ENCODE data around the gene CHRNA4.

Gene CHRNA4

GRCh38 chr20:63295422-63295821, 65.7 kb downstream of the CHRNA4 start:
- Histone ChIP-seq H4K8ac (ENCODE audit: low read depth, low read length) (no peak overlapping the region), H3K36me3 (replicated peaks in 1 of 2; ENCODE audit: control insufficient read depth in 2 of 2, insufficient read depth in 2 of 2, low read length in 2 of 2) (no peaks in the 10 kb centered on the region), H2BK120ac (ENCODE audit: low read depth, low read length) (peak overlapping the region; percentile 10), H2BK5ac (ENCODE audit: low read length) (peak overlapping the region; percentile 62), H3K9me3 (replicated peaks in 1 of 2; ENCODE audit: control insufficient read depth in 2 of 2, insufficient read depth in 1 of 2, low read depth in 1 of 2, low read length in 2 of 2) (no peaks in the 10 kb centered on the region), H3K27me3 (ENCODE audit: control insufficient read depth in 3 of 3, insufficient read depth in 3 of 3, low read depth in 1 of 3, low read length in 3 of 3) (peaks cover 0 to 13% (median 0%) of the 10 kb centered on the region in 3 experiments), H3K18ac (ENCODE audit: low read length) (peak overlapping the region; percentile 92), H3K14ac (ENCODE audit: low read length) (peak overlapping the region; percentile 77), H3K4me1 (ENCODE audit: control insufficient read depth in 2 of 2, insufficient read depth in 1 of 2, low read depth in 1 of 2, low read length in 2 of 2) (peaks cover 25 to 27% of the 10 kb centered on the region in 2 donors), H2BK12ac (ENCODE audit: low read length) (no peak overlapping the region), H3K4me3 (ENCODE audit: low read length in 2 of 2) (no peak overlapping the region), H2AK5ac (ENCODE audit: low read depth, low read length) (no peak overlapping the region), H3K79me1 (ENCODE audit: low read depth, low read length) (peaks cover 7% of the 10 kb centered on the region), H3K9ac (ENCODE audit: low read depth, low read length, poor library complexity) (no peak overlapping the region), H4K91ac (ENCODE audit: low read depth, low read length, poor library complexity) (no peak overlapping the region), H3K4ac (ENCODE audit: low read length) (no peak overlapping the region), H2BK15ac (ENCODE audit: low read length) (no peak overlapping the region), H2AFZ (ENCODE audit: low read length) (peak overlapping the region; percentile 74), H3K4me2 (ENCODE audit: insufficient read depth, low read length, poor library complexity, severe bottlenecking) (no peak overlapping the region), H3K27ac (replicated peaks; ENCODE audit: low read length) (no peak overlapping the region), H3K23ac (ENCODE audit: low read depth, low read length, poor library complexity) (no peak overlapping the region)
- no peak for DNase-seq (ENCODE audit: low spot score)
- no CpG with 5 or more reads among the region's 17 CpGs for WGBS, 2 donors (ENCODE audit: extremely low coverage in 2 of 2, insufficient read length in 2 of 2, insufficient replicate concordance in 1 of 2)

GRCh38 chr20:63295018-63295417, 66.1 kb downstream of the CHRNA4 start:
- peak overlapping the region; percentile 74 for H2AFZ ChIP-seq (ENCODE audit: low read length)
- no peak for DNase-seq (ENCODE audit: low spot score)
- H4K8ac ChIP-seq (ENCODE audit: low read depth, low read length) = no peak overlapping the region
- no peak overlapping the region for H2BK120ac ChIP-seq (ENCODE audit: low read depth, low read length)
- peak overlapping the region; percentile 62 for H2BK5ac ChIP-seq (ENCODE audit: low read length)
- peaks cover 0 to 13% (median 0%) of the 10 kb centered on the region in 3 experiments for H3K27me3 ChIP-seq (ENCODE audit: control insufficient read depth in 3 of 3, insufficient read depth in 3 of 3, low read depth in 1 of 3, low read length in 3 of 3)
- H3K4ac ChIP-seq (ENCODE audit: low read length) = peak overlapping the region; percentile 70
- peak overlapping the region; percentile 27 for H3K9ac ChIP-seq (ENCODE audit: low read depth, low read length, poor library complexity)
- no peak overlapping the region for H2AK5ac ChIP-seq (ENCODE audit: low read depth, low read length)
- WGBS, 2 donors (ENCODE audit: extremely low coverage in 2 of 2, insufficient read length in 2 of 2, insufficient replicate concordance in 1 of 2) = no CpG with 5 or more reads among the region's 19 CpGs
- no peaks in the 10 kb centered on the region for H3K9me3 ChIP-seq (replicated peaks in 1 of 2; ENCODE audit: control insufficient read depth in 2 of 2, insufficient read depth in 1 of 2, low read depth in 1 of 2, low read length in 2 of 2)
- H3K36me3 ChIP-seq (replicated peaks in 1 of 2; ENCODE audit: control insufficient read depth in 2 of 2, insufficient read depth in 2 of 2, low read length in 2 of 2) = no peaks in the 10 kb centered on the region
- H3K27ac ChIP-seq (replicated peaks; ENCODE audit: low read length) = no peak overlapping the region
- peak overlapping the region; percentile 87 for H3K23ac ChIP-seq (ENCODE audit: low read depth, low read length, poor library complexity)
- H4K91ac ChIP-seq (ENCODE audit: low read depth, low read length, poor library complexity) = peak overlapping the region; percentile 20
- no peak overlapping the region for H3K14ac ChIP-seq (ENCODE audit: low read length)
- H3K79me1 ChIP-seq (ENCODE audit: low read depth, low read length) = peaks cover 8% of the 10 kb centered on the region
- H3K4me1 ChIP-seq (ENCODE audit: control insufficient read depth in 2 of 2, insufficient read depth in 1 of 2, low read depth in 1 of 2, low read length in 2 of 2) = peaks cover 25 to 27% of the 10 kb centered on the region in 2 donors
- peak overlapping the region; percentile 74 for H3K18ac ChIP-seq (ENCODE audit: low read length)
- H2BK15ac ChIP-seq (ENCODE audit: low read length) = peak overlapping the region; percentile 58
- peak overlapping the region; percentile 73 for H2BK12ac ChIP-seq (ENCODE audit: low read length)
- no peak overlapping the region for H3K4me3 ChIP-seq (ENCODE audit: low read length in 2 of 2)
- H3K4me2 ChIP-seq (ENCODE audit: insufficient read depth, low read length, poor library complexity, severe bottlenecking) = no peak overlapping the region

- Histone ChIP-seq H3K36me3 (replicated peaks in 1 of 2; ENCODE audit: control insufficient read depth in 2 of 2, insufficient read depth in 2 of 2, low read length in 2 of 2) (peaks cover 1 to 4% of the 10 kb centered on the region in 2 donors), H3K9me3 (replicated peaks in 1 of 2; ENCODE audit: control insufficient read depth in 2 of 2, insufficient read depth in 1 of 2, low read depth in 1 of 2, low read length in 2 of 2) (no peaks in the 10 kb centered on the region), H2BK120ac (ENCODE audit: low read depth, low read length) (peak overlapping the region; percentile 47), H3K9ac (ENCODE audit: low read depth, low read length, poor library complexity) (no peak overlapping the region), H3K4ac (ENCODE audit: low read length) (peak overlapping the region; percentile 84), H3K23ac (ENCODE audit: low read depth, low read length, poor library complexity) (peak overlapping the region; percentile 87), H3K14ac (ENCODE audit: low read length) (no peak overlapping the region), H2BK12ac (ENCODE audit: low read length) (peak overlapping the region; percentile 73), H4K91ac (ENCODE audit: low read depth, low read length, poor library complexity) (no peak overlapping the region), H3K79me1 (ENCODE audit: low read depth, low read length) (peaks cover 8% of the 10 kb centered on the region), H3K27ac (replicated peaks; ENCODE audit: low read length) (no peak overlapping the region), H3K4me2 (ENCODE audit: insufficient read depth, low read length, poor library complexity, severe bottlenecking) (no peak overlapping the region), H3K27me3 (ENCODE audit: control insufficient read depth in 3 of 3, insufficient read depth in 3 of 3, low read depth in 1 of 3, low read length in 3 of 3) (peaks cover 0 to 13% (median 0%) of the 10 kb centered on the region in 3 experiments), H2AFZ (ENCODE audit: low read length) (no peak overlapping the region), H2BK15ac (ENCODE audit: low read length) (peak overlapping the region; percentile 58), H3K18ac (ENCODE audit: low read length) (peak overlapping the region; percentile 74), H2BK5ac (ENCODE audit: low read length) (no peak overlapping the region), H3K4me3 (ENCODE audit: low read length in 2 of 2) (no peak overlapping the region), H3K4me1 (ENCODE audit: control insufficient read depth in 2 of 2, insufficient read depth in 1 of 2, low read depth in 1 of 2, low read length in 2 of 2) (peaks cover 25 to 27% of the 10 kb centered on the region in 2 donors), H4K8ac (ENCODE audit: low read depth, low read length) (no peak overlapping the region), H2AK5ac (ENCODE audit: low read depth, low read length) (peak overlapping the region; percentile 97)
- DNase-seq (ENCODE audit: low spot score) = no peak
- no CpG with 5 or more reads among the region's 12 CpGs for WGBS, 2 donors (ENCODE audit: extremely low coverage in 2 of 2, insufficient read length in 2 of 2, insufficient replicate concordance in 1 of 2)
These were observed 66.6 kb downstream of the CHRNA4 start for GRCh38 chr20:63294536-63294900.

- DNase-seq (ENCODE audit: low spot score) = no peak
- no peak overlapping the region for H3K4me3 ChIP-seq (ENCODE audit: low read length in 2 of 2)
- no peak overlapping the region for H3K4ac ChIP-seq (ENCODE audit: low read length)
These were observed 67.1 kb downstream of the CHRNA4 start for GRCh38 chr20:63293871-63294535.

More at GRCh38 chr20:63293871-63294535, 67.1 kb downstream of the CHRNA4 start:
- H2AFZ ChIP-seq (ENCODE audit: low read length) = no peak overlapping the region
- no peak overlapping the region for H4K91ac ChIP-seq (ENCODE audit: low read depth, low read length, poor library complexity)
- peak overlapping the region; percentile 97 for H2AK5ac ChIP-seq (ENCODE audit: low read depth, low read length)
- peak overlapping the region; percentile 97 for H2BK15ac ChIP-seq (ENCODE audit: low read length)
- no peaks in the 10 kb centered on the region for H3K9me3 ChIP-seq (replicated peaks in 1 of 2; ENCODE audit: control insufficient read depth in 2 of 2, insufficient read depth in 1 of 2, low read depth in 1 of 2, low read length in 2 of 2)
- peaks cover 0 to 13% (median 0%) of the 10 kb centered on the region in 3 experiments for H3K27me3 ChIP-seq (ENCODE audit: control insufficient read depth in 3 of 3, insufficient read depth in 3 of 3, low read depth in 1 of 3, low read length in 3 of 3)
- peak overlapping the region; percentile 76 for H3K18ac ChIP-seq (ENCODE audit: low read length)
- H2BK5ac ChIP-seq (ENCODE audit: low read length) = no peak overlapping the region
- H3K36me3 ChIP-seq (replicated peaks in 1 of 2; ENCODE audit: control insufficient read depth in 2 of 2, insufficient read depth in 2 of 2, low read length in 2 of 2) = peaks cover 4 to 9% of the 10 kb centered on the region in 2 donors
- no peak overlapping the region for H3K9ac ChIP-seq (ENCODE audit: low read depth, low read length, poor library complexity)
- H3K4me2 ChIP-seq (ENCODE audit: insufficient read depth, low read length, poor library complexity, severe bottlenecking) = no peak overlapping the region
- H2BK12ac ChIP-seq (ENCODE audit: low read length) = peak overlapping the region; percentile 73
- H3K23ac ChIP-seq (ENCODE audit: low read depth, low read length, poor library complexity) = peak overlapping the region; percentile 87
- H3K79me1 ChIP-seq (ENCODE audit: low read depth, low read length) = peaks cover 8% of the 10 kb centered on the region
- WGBS, 2 donors (ENCODE audit: extremely low coverage in 2 of 2, insufficient read length in 2 of 2, insufficient replicate concordance in 1 of 2) = no CpG with 5 or more reads among the region's 22 CpGs
- H3K27ac ChIP-seq (replicated peaks; ENCODE audit: low read length) = no peak overlapping the region
- no peak overlapping the region for H4K8ac ChIP-seq (ENCODE audit: low read depth, low read length)
- peak overlapping the region; percentile 47 for H2BK120ac ChIP-seq (ENCODE audit: low read depth, low read length)
- peaks cover 25 to 27% of the 10 kb centered on the region in 2 donors for H3K4me1 ChIP-seq (ENCODE audit: control insufficient read depth in 2 of 2, insufficient read depth in 1 of 2, low read depth in 1 of 2, low read length in 2 of 2)
- no peak overlapping the region for H3K14ac ChIP-seq (ENCODE audit: low read length)
